SU-DHL-6 (cell line): ENCODE results near the gene RRP15.

Source experiments
- CTCF ChIP-seq: fragments of 200-600 bp; sonication (generic); IDR thresholded peaks from one replicate; pipeline ENCODE4 v1.5.1; 2017; ENCODE audit warnings: antibody characterized with exemption, mild to moderate bottlenecking, low read length, moderate library complexity; ENCODE audit not compliant: insufficient read depth, poor library complexity, severe bottlenecking
- EZH2phosphoT487 ChIP-seq: fragments of 200-600 bp; sonication (generic), shearing (Covaris generic); conservative IDR thresholded peaks from 2 replicates; pipeline ENCODE4 v1.6.1; 2018; ENCODE audit warnings: mild to moderate bottlenecking, antibody characterized with exemption, low read length, moderate library complexity, mixed read lengths

- TF ChIP-seq CTCF (no peak), EZH2phosphoT487 (no peak)
These were observed 82.0 kb downstream of the RRP15 start for GRCh38 chr1:218367118-218367517.
